ENCODE results near the gene KRT74. TPM values are rescaled to one million over a fixed set of nuclear protein-coding genes. Genes with fewer than 3 reads are reported as not detected.

KRT74 gene
- total and polyA plus RNA-seq, 9 of the 15 experiments (the other 6 are each of a cell fraction or from before 2014, with no cell fraction given), result not detected

DNA sequence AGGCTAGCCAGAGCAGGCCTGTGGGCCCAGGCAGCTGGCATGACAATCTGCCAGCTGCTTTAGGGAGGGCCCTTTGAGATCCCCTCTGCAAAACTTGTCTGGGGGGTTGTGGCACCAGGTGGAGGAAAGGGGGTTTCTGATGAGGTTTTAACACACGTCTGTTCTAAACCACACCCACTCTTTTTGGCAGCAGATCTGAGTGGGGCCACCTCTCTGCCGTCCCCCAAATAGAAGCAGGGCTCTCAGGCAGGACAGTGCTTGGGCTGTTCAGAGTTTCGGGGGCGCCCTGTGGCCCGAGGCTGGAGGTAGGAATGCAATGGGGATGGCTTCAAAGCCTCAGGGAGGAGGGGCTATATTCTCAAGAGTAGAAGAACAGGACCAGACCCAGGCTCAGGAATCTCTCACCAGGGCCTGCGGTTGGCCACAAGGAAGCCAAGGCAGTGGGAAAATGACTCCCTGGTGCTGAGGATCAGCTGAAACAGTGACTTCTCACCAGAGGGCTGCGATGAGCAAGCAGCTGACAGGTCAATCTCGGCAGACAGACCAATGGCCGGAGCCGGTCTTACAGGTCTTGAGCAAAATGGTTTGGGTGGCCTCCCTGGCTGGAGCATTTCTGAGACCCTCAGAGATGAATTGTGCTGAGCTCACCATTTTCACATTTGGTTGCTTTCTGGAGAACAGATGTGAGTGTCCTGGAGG, 51.9 kb downstream of the KRT74 start:
- CTCF ChIA-PET (ENCODE audit: low intra/inter-chr PET ratio), result no interaction called here

DNA sequence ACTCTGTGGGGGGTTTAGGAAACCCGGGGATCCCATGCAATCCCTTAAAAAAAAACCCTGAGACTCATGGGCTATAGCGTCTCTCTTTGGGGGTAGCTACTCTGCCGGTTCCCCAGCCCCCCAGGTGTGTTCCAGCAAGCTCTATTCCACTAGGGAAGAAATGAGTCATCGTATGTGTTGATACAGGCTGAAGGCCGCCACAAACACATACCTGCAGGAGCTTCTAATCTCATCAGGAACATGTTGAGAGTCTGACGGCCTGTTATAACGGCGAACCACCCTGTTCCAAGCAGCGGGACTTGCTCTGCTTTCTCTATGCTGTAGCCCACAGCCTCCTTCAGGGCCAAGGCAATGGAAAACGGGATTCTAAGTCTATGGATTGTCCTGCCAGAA, 52.5 kb downstream of the KRT74 start:
- intact Hi-C loops (cut with micrococcal nuclease), result no loop called here
- Histone ChIP-seq H3K36me3 (ENCODE audit: control insufficient read depth, insufficient read depth, low read length) (no peaks in the 10 kb centered on the region), H2AFZ (ENCODE audit: low read depth, low read length) (no peak overlapping the region), H3K27me3 (ENCODE audit: control insufficient read depth in 2 of 2, insufficient read depth in 2 of 2, low read length in 2 of 2) (peaks cover 19 to 80% of the 10 kb centered on the region in 2 experiments; a peak in 4 of 5 replicates), H4K20me1 (replicated peaks; ENCODE audit: control insufficient read depth, insufficient read depth, low read length) (peaks cover 4% of the 10 kb centered on the region; the same call in 1 of the 2 replicates), H3K9me1 (ENCODE audit: control insufficient read depth, insufficient read depth, low read length) (no peaks in the 10 kb centered on the region), H3K9me3 (replicated peaks; ENCODE audit: control insufficient read depth, insufficient read depth, low read depth, low read length) (no peaks in the 10 kb centered on the region), H3K4me1 (replicated peaks in 1 of 2; ENCODE audit: control insufficient read depth in 2 of 2, insufficient read depth in 2 of 2, low read length in 2 of 2) (no peaks in the 10 kb centered on the region; a peak in 1 of 5 replicates), H3K4me2 (ENCODE audit: insufficient read depth, low read length) (no peak overlapping the region), H3K79me2 (ENCODE audit: control insufficient read depth, insufficient read depth, low read length) (no peaks in the 10 kb centered on the region), H3K4me3 (no peak overlapping the region), H3K9ac (ENCODE audit: insufficient read depth in 1 of 2, low read depth in 2 of 2, low read length in 2 of 2) (no peak overlapping the region), H3K27ac (ENCODE audit: extremely low read depth, low read depth, low read length) (no peak overlapping the region)
- 1% methylated on average over 10 of the region's 10 CpGs for WGBS (ENCODE audit: insufficient coverage, low coverage, missing lambda C conversion rate)
- FAIRE-seq (no peak), ATAC-seq (no peak), DNase-seq (ENCODE audit: extremely low read depth in 1 of 4, low spot score in 3 of 4) (peak in 1 of 4 experiments; percentile 6)
- in situ Hi-C loops (cut with MboI), result no loop called here
- no peak for TF ChIP-seq ZNF143 (CRISPR knock-in tag; IDR thresholded peaks at IDR 0.05)
- no peak for TF ChIP-seq NR2C1 (IDR thresholded peaks at IDR 0.05)
- TF ChIP-seq NR2C1 (tag; IDR thresholded peaks at IDR 0.05), result peak; percentile 61; the same call in 1 of the 2 replicates
- TF ChIP-seq SNIP1 (IDR thresholded peaks at IDR 0.05; ENCODE audit: low read depth), result no peak
- TF ChIP-seq, protein P1, sequence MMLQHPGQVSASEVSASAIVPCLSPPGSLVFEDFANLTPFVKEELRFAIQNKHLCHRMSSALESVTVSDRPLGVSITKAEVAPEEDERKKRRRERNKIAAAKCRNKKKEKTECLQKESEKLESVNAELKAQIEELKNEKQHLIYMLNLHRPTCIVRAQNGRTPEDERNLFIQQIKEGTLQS (IDR thresholded peaks at IDR 0.05), result peak; percentile 58; the same call in 1 of the 2 replicates
- TF ChIP-seq, protein P1 (CRISPR knock-in tag; conservative IDR thresholded peaks at IDR 0.05), result no peak
- TF ChIP-seq NR2C2 (CRISPR knock-in tag; IDR thresholded peaks at IDR 0.05), result no peak
- TF ChIP-seq NR2C2 (tag; IDR thresholded peaks at IDR 0.05), result peak; percentile 47; the same call in 1 of the 2 replicates
- peak; percentile 60; the same call in 1 of the 2 replicates for TF ChIP-seq JUND (IDR thresholded peaks at IDR 0.05; ENCODE audit: borderline replicate concordance, low read depth, low read length)
- TF ChIP-seq JUND (tag; IDR thresholded peaks at IDR 0.05; ENCODE audit: borderline replicate concordance, low read depth, low read length), result peak; percentile 42; the same call in 1 of the 3 replicates
- TF ChIP-seq ZNF133 (CRISPR knock-in tag; IDR thresholded peaks at IDR 0.05), result no peak
- TF ChIP-seq FOSL1 (tag; conservative IDR thresholded peaks at IDR 0.05), result peak; percentile 62; the same call in 1 of the 2 replicates
- POLR2A ChIA-PET, result interaction anchor here (0.6 to 1.7 kb wide), 3 partner anchors 9 to 21 kb away, joined by 3 to 6 read pairs (median 3); no protein-coding TSS in a partner anchor
- BruUV-seq (replicated peaks), result no TSS peak
- CTCF ChIA-PET (ENCODE audit: low intra/inter-chr PET ratio), result no interaction called here

More for the DNA sequence above, 51.9 kb downstream of the KRT74 start:
- H2AFZ ChIP-seq (ENCODE audit: low read depth, low read length), result no peak overlapping the region
- H3K27ac ChIP-seq (ENCODE audit: extremely low read depth, low read depth, low read length), result no peak overlapping the region
- no peaks in the 10 kb centered on the region; a peak in 1 of 5 replicates for H3K4me1 ChIP-seq (replicated peaks in 1 of 2; ENCODE audit: control insufficient read depth in 2 of 2, insufficient read depth in 2 of 2, low read length in 2 of 2)
- H3K79me2 ChIP-seq (ENCODE audit: control insufficient read depth, insufficient read depth, low read length), result no peaks in the 10 kb centered on the region
- H3K27me3 ChIP-seq (ENCODE audit: control insufficient read depth in 2 of 2, insufficient read depth in 2 of 2, low read length in 2 of 2), result peaks cover 15 to 79% of the 10 kb centered on the region in 2 experiments; a peak in 4 of 5 replicates
- H3K36me3 ChIP-seq (ENCODE audit: control insufficient read depth, insufficient read depth, low read length), result no peaks in the 10 kb centered on the region
- TF ChIP-seq MAFK (IDR thresholded peaks at IDR 0.05; ENCODE audit: low read length) (peak; percentile 13; the same call in 1 of the 2 replicates), ZNF316 (IDR thresholded peaks at IDR 0.05) (peak; percentile 28; the same call in 1 of the 2 replicates), MEF2D (tag; conservative IDR thresholded peaks at IDR 0.05; ENCODE audit: low read depth) (no peak)
- no peak overlapping the region for H3K4me3 ChIP-seq
- peaks cover 4% of the 10 kb centered on the region; the same call in 1 of the 2 replicates for H4K20me1 ChIP-seq (replicated peaks; ENCODE audit: control insufficient read depth, insufficient read depth, low read length)
- H3K4me2 ChIP-seq (ENCODE audit: insufficient read depth, low read length), result no peak overlapping the region
- no peak overlapping the region for H3K9ac ChIP-seq (ENCODE audit: insufficient read depth in 1 of 2, low read depth in 2 of 2, low read length in 2 of 2)
- BruUV-seq (replicated peaks), result no TSS peak
- WGBS (ENCODE audit: insufficient coverage, low coverage, missing lambda C conversion rate), result 3% methylated on average over 10 of the region's 10 CpGs
- no peak for FAIRE-seq
- no peak for DNase-seq (ENCODE audit: extremely low read depth in 1 of 4, low spot score in 3 of 4)
- in situ Hi-C loops (cut with MboI), result no loop called here
- H3K9me1 ChIP-seq (ENCODE audit: control insufficient read depth, insufficient read depth, low read length), result no peaks in the 10 kb centered on the region
- intact Hi-C loops (cut with micrococcal nuclease), result no loop called here
- POLR2A ChIA-PET, result interaction anchor here (1.5 to 1.7 kb wide), 2 partner anchors 12 to 22 kb away, joined by 3 to 6 read pairs; no protein-coding TSS in a partner anchor
- ATAC-seq, result no peak
- H3K9me3 ChIP-seq (replicated peaks; ENCODE audit: control insufficient read depth, insufficient read depth, low read depth, low read length), result no peaks in the 10 kb centered on the region
